Fibroblast of the aortic adventitia (primary cell): ENCODE data around the gene ANKRD13D. TPM values are rescaled to one million over a fixed set of nuclear protein-coding genes. Genes with fewer than 3 reads are reported as not detected.

Source experiments
- DNase-seq: peaks from one replicate; pipeline ENCODE4 v3.0.0-alpha.2; 2010; ENCODE audit warnings: low read depth
- H3K4me3 ChIP-seq: 2 replicates; pipeline ENCODE4 v1.5.1; 2011; ENCODE audit warnings: low read depth, mild to moderate bottlenecking, control low read depth, low read length, moderate library complexity
- CTCF ChIP-seq: IDR thresholded peaks from 2 replicates; pipeline ENCODE4 v1.5.1; 2011; ENCODE audit warnings: mild to moderate bottlenecking, low read length, control low read depth, inconsistent platforms; ENCODE audit not compliant: insufficient read depth
- total RNA-seq: library from RNA; depleted of rRNA; stranded (reverse); fragments of >200 nt; gene quantifications from 2 replicates; pipeline ENCODE4 v1.2.3, GENCODE V29; 2012; ENCODE audit warnings: low replicate concordance

Gene ANKRD13D
- total RNA-seq, 1 donor: 25.3 TPM

- no peak for TF ChIP-seq CTCF
- no peak for DNase-seq
- no peak overlapping the region for H3K4me3 ChIP-seq
Observed at GRCh38 chr11:67306769-67307544, 17.9 kb downstream of the ANKRD13D start.

- DNase-seq: no peak
- no peak overlapping the region for H3K4me3 ChIP-seq
- TF ChIP-seq CTCF: no peak
Observed at GRCh38 chr11:67307545-67308001, 18.5 kb downstream of the ANKRD13D start.

GRCh38 chr11:67308031-67308866 is 19.1 kb downstream of the ANKRD13D start:
- H3K4me3 ChIP-seq: no peak overlapping the region
- no peak for DNase-seq
- TF ChIP-seq CTCF: no peak

GRCh38 chr11:67309166-67309565 is 20.1 kb downstream of the ANKRD13D start:
- TF ChIP-seq CTCF: no peak
- no peak overlapping the region for H3K4me3 ChIP-seq
- DNase-seq: no peak

GRCh38 chr11:67309661-67310061 is 20.6 kb downstream of the ANKRD13D start:
- no peak overlapping the region for H3K4me3 ChIP-seq
- no peak for DNase-seq
- no peak for TF ChIP-seq CTCF

GRCh38 chr11:67310246-67311050 is 21.3 kb downstream of the ANKRD13D start:
- no peak for TF ChIP-seq CTCF
- H3K4me3 ChIP-seq: no peak overlapping the region
- DNase-seq: no peak
